Panc1 (cell line): ENCODE data around the gene APMAP. TPM values are rescaled to one million over a fixed set of nuclear protein-coding genes. Genes with fewer than 3 reads are reported as not detected.

ENCODE experiments used
- ATAC-seq: fragments of 200-7000 bp; cut with Tn5 transposase; 2 replicates; pipeline ENCODE4 v1.9.1; 2020; ENCODE audit warnings: mild to moderate bottlenecking, moderate library complexity
- BruUV-seq: library from RNA; stranded (reverse); fragments of 400-500 nt; replicated peaks from 2 replicates; lab custom pipeline; 2021; lab: Mats Ljungman, UMichigan
- CTCF ChIA-PET: fragments of 300-600 bp; sonication (Branson Sonifier 250); formaldehyde crosslinking; loops from one replicate; lab custom pipeline; 2022; ENCODE audit warnings: antibody characterized with exemption; lab: Charles Lee
- POLR2A ChIA-PET: fragments of 300-600 bp; sonication (Branson Sonifier 250); formaldehyde crosslinking; loops from one replicate; lab custom pipeline; 2022; ENCODE audit warnings: antibody characterized with exemption; lab: Charles Lee
- DNase-seq: peaks from one replicate; pipeline ENCODE4 v3.0.0-alpha.2; 2010; ENCODE audit warnings: low read depth, low spot score
- H3K27ac ChIP-seq: 2 replicates; pipeline ENCODE4 v1.5.1; 2011; ENCODE audit warnings: mild to moderate bottlenecking, low read length, inconsistent platforms
- H3K27me3 ChIP-seq: fragments of 200-500 bp; sonication (Bioruptor generic); 2 replicates; pipeline ENCODE4 v1.6.0; 2014; ENCODE audit warnings: low read length, inconsistent platforms; ENCODE audit not compliant: control insufficient read depth, insufficient read depth
- H3K36me3 ChIP-seq: fragments of 200-500 bp; sonication (Bioruptor generic); 2 replicates; pipeline ENCODE4 v1.5.1; 2014; ENCODE audit warnings: inconsistent platforms, mild to moderate bottlenecking, low read length, moderate library complexity; ENCODE audit not compliant: control insufficient read depth, insufficient read depth
- H3K4me1 ChIP-seq: 2 replicates; pipeline ENCODE4 v1.5.1; 2011; ENCODE audit warnings: inconsistent platforms, mild to moderate bottlenecking, low read length, moderate library complexity; ENCODE audit not compliant: control insufficient read depth, insufficient read depth
- H3K4me3 ChIP-seq, 2 experiments: 2 replicates each; pipeline ENCODE4 v1.5.1; 2011 to 2012; ENCODE audit warnings: low read depth in 2 of 2, low read length in 2 of 2, mild to moderate bottlenecking in 2 of 2, inconsistent platforms in 1 of 2, moderate library complexity in 1 of 2
- H3K9me3 ChIP-seq: fragments of 200-500 bp; sonication (Bioruptor generic); 2 replicates; pipeline ENCODE4 v1.5.1; 2014; ENCODE audit warnings: low read depth, mild to moderate bottlenecking, inconsistent platforms, low read length, moderate library complexity; ENCODE audit not compliant: control insufficient read depth, insufficient read depth
- CTCF ChIP-seq: fragments of 450-650 bp; IDR thresholded peaks from 2 replicates; pipeline ENCODE4 v1.5.1; 2017; ENCODE audit warnings: mild to moderate bottlenecking
- POLR2AphosphoS5 ChIP-seq: IDR thresholded peaks from 2 replicates; pipeline ENCODE4 v1.6.1; 2012; ENCODE audit warnings: mild to moderate bottlenecking, low read depth, low read length, moderate library complexity
- REST ChIP-seq, 2 experiments: IDR thresholded peaks; 2 replicates each; pipeline ENCODE4 v1.6.1; 2011 to 2012; ENCODE audit warnings: low read depth in 2 of 2, control low read depth in 1 of 2, low read length in 1 of 2, mild to moderate bottlenecking in 1 of 2, moderate library complexity in 1 of 2; ENCODE audit not compliant: insufficient read depth in 1 of 2
- SIN3A ChIP-seq: IDR thresholded peaks from 2 replicates; pipeline ENCODE4 v1.6.1; 2012; ENCODE audit warnings: low read depth, mild to moderate bottlenecking, low read length, moderate library complexity, borderline replicate concordance; ENCODE audit not compliant: insufficient read depth
- TCF7L2 ChIP-seq: IDR thresholded peaks from 2 replicates; pipeline ENCODE4 v1.6.1; 2011; ENCODE audit warnings: mild to moderate bottlenecking, low read depth, low read length, inconsistent platforms
- in situ Hi-C: cut with HindIII; loops from 2 replicates; pipeline ENCODE4 v1.10.0; 2016; ENCODE audit warnings: low sequenced_read_pairs, low pct_unique_long_range_greater_than_20kb
- intact Hi-C: fragments of 100-400 bp; cut with micrococcal nuclease; formaldehyde crosslinking; loops from one replicate; pipeline ENCODE4 v1.10.0; 2022; ENCODE audit not compliant: unreplicated experiment
- total RNA-seq: library from RNA; stranded (reverse); gene quantifications from one replicate; pipeline ENCODE4 v1.2.1, GENCODE V29; 2021; ENCODE audit not compliant: unreplicated experiment

Gene APMAP
- total RNA-seq, 1 experiment from 2014 or later, result 165 TPM

GRCh38 chr20:25036331-25036936, 43.9 kb upstream of the APMAP start:
- TF ChIP-seq CTCF, result no peak
- TF ChIP-seq TCF7L2, result no peak
- TF ChIP-seq SIN3A, result no peak
- TF ChIP-seq REST (IDR thresholded peaks at IDR 0.05; ENCODE audit: insufficient read depth in 1 of 2, low read depth in 2 of 2, low read length in 1 of 2), result no peak
- TF ChIP-seq POLR2AphosphoS5, result no peak
- peaks cover 30% of the 10 kb centered on the region for H3K4me1 ChIP-seq
- no peaks in the 10 kb centered on the region for H3K9me3 ChIP-seq
- no peak overlapping the region for H3K4me3 ChIP-seq
- no peaks in the 10 kb centered on the region for H3K27me3 ChIP-seq
- no peak overlapping the region for H3K27ac ChIP-seq
- DNase-seq (no peak), ATAC-seq (no peak)
- in situ Hi-C loops (no loop called here), intact Hi-C loops (no loop called here)
- BruUV-seq, result no TSS peak
- ChIA-PET POLR2A (interaction anchor here (0.7 kb wide), 1 partner anchor 18 kb away, joined by 6 read pairs; no protein-coding TSS in a partner anchor), CTCF (no interaction called here)
- no peaks in the 10 kb centered on the region for H3K36me3 ChIP-seq

DNA sequence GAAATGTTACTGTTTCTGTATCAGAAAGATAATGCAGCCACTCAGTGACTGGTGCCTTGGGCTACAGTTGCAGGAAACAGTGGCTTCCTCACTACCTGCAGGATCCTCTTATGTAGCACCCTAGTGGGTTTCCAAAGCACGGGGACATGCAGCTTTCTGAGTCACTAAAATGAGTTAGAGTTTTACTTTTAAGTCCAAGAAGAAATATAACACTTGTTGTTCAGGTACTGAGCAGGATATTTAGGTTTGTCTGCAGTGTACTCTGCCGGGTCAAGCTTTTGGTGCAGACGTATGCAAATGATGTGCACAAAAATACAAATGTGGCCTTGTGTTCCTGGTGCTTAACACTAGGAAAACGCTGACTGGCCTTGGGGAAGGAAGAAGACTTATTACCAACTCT, 43.4 kb upstream of the APMAP start:
- Histone ChIP-seq H3K27ac (no peak overlapping the region), H3K36me3 (no peaks in the 10 kb centered on the region), H3K4me1 (peaks cover 30% of the 10 kb centered on the region), H3K27me3 (no peaks in the 10 kb centered on the region), H3K9me3 (no peaks in the 10 kb centered on the region), H3K4me3 (no peak overlapping the region)
- ChIA-PET POLR2A (no interaction called here), CTCF (no interaction called here)
- in situ Hi-C loops, result no loop called here
- intact Hi-C loops, result no loop called here
- DNase-seq (no peak), ATAC-seq (no peak)
- no TSS peak for BruUV-seq
- TF ChIP-seq CTCF (no peak), TCF7L2 (no peak), REST (IDR thresholded peaks at IDR 0.05; ENCODE audit: insufficient read depth in 1 of 2, low read depth in 2 of 2, low read length in 1 of 2) (no peak)
